ENCODE data around the gene HOXC9. TPM values are rescaled to one million over a fixed set of nuclear protein-coding genes. Genes with fewer than 3 reads are reported as not detected.

Gene HOXC9
- total RNA-seq, 1 experiment from 2014 or later, result 11.3 TPM

- TF ChIP-seq RAD21 (IDR thresholded peaks at IDR 0.05; ENCODE audit: low read depth), result no peak
- TF ChIP-seq ZFX (IDR thresholded peaks at IDR 0.05), result no peak
- no peak for TF ChIP-seq SIN3A (IDR thresholded peaks at IDR 0.05; ENCODE audit: low read depth)
- TF ChIP-seq CBX3 (IDR thresholded peaks at IDR 0.05; ENCODE audit: low read depth), result no peak
- TF ChIP-seq ELF1 (IDR thresholded peaks at IDR 0.05; ENCODE audit: borderline replicate concordance, low read depth), result no peak
- no peak for TF ChIP-seq EGR1 (IDR thresholded peaks at IDR 0.05; ENCODE audit: low read depth)
- no peak for TF ChIP-seq REST (IDR thresholded peaks at IDR 0.05; ENCODE audit: low read depth)
- TF ChIP-seq EZH2phosphoT487 (IDR thresholded peaks at IDR 0.05; ENCODE audit: borderline replicate concordance), result no peak
- no peak for TF ChIP-seq ZBTB33 (IDR thresholded peaks at IDR 0.05; ENCODE audit: extremely low read depth, insufficient replicate concordance, low read length)
- no peak for TF ChIP-seq POLR2A (IDR thresholded peaks at IDR 0.05; ENCODE audit: borderline replicate concordance, extremely low read depth, insufficient read depth, insufficient read length)
- TF ChIP-seq SP1 (IDR thresholded peaks at IDR 0.05; ENCODE audit: low read depth), result no peak
- TF ChIP-seq TCF7L2 (IDR thresholded peaks at IDR 0.05; ENCODE audit: borderline replicate concordance, extremely low read depth, insufficient read depth, insufficient read length), result no peak
- TF ChIP-seq ATF3 (IDR thresholded peaks at IDR 0.05), result no peak
- no peak for TF ChIP-seq MAX (IDR thresholded peaks at IDR 0.05)
- no peak for TF ChIP-seq CTCF (IDR thresholded peaks at IDR 0.05 in 2 of 3, conservative IDR thresholded peaks at IDR 0.05 in 1 of 3; ENCODE audit: borderline replicate concordance in 1 of 3, insufficient read depth in 1 of 3, low read depth in 2 of 3, low read length in 2 of 3)
- TF ChIP-seq YY1 (IDR thresholded peaks at IDR 0.05; ENCODE audit: extremely low read depth, insufficient replicate concordance, low read depth, low read length), result no peak
- no peak for TF ChIP-seq ZNF274 (IDR thresholded peaks at IDR 0.05; ENCODE audit: low read depth, low read length)
- no peak for TF ChIP-seq JUND (IDR thresholded peaks at IDR 0.05)
- TF ChIP-seq SRF (IDR thresholded peaks at IDR 0.05; ENCODE audit: low read depth), result no peak
- TF ChIP-seq CEBPB (IDR thresholded peaks at IDR 0.05; ENCODE audit: low read depth), result no peak
- H2AFZ ChIP-seq (ENCODE audit: low read depth, low read length, poor library complexity, severe bottlenecking), result no peak overlapping the region
- ChIA-PET POLR2A (no interaction called here), RAD21 (ENCODE audit: low non-redundant PET in 1 of 2, low total read pairs in 2 of 2, uncharacterized antibody in 2 of 2, unreplicated experiment in 2 of 2) (no interaction called here), CTCF (no interaction called here)
- H3K36me3 ChIP-seq (ENCODE audit: control insufficient read depth in 1 of 2, insufficient read depth in 2 of 2, low read length in 2 of 2), result no peaks in the 10 kb centered on the region
- DNase-seq (ENCODE audit: low read depth, low spot score) (no peak), ATAC-seq (no peak)
- no peaks in the 10 kb centered on the region for H4K20me1 ChIP-seq (ENCODE audit: insufficient read depth)
- no peak overlapping the region for H3K9ac ChIP-seq (ENCODE audit: low read length)
- intact Hi-C loops (cut with micrococcal nuclease), result no loop called here
- BruUV-seq (replicated peaks), result no TSS peak
- no peak overlapping the region for H3K27ac ChIP-seq (ENCODE audit: low read depth, low read length)
- H3K4me2 ChIP-seq (ENCODE audit: low read length), result no peak overlapping the region
- H3K9me2 ChIP-seq (ENCODE audit: insufficient read depth), result no peaks in the 10 kb centered on the region
- H3K9me3 ChIP-seq (ENCODE audit: control insufficient read depth in 1 of 2, insufficient read depth in 1 of 2, low read depth in 1 of 2, low read length in 2 of 2), result no peaks in the 10 kb centered on the region
- no peak overlapping the region for H3K4me3 ChIP-seq (replicated peaks in 1 of 2; ENCODE audit: low read depth in 1 of 2, low read length in 2 of 2)
- H3K4me1 ChIP-seq (ENCODE audit: control insufficient read depth in 1 of 2, insufficient read depth in 2 of 2, low read length in 2 of 2), result no peaks in the 10 kb centered on the region
- H3K79me2 ChIP-seq (ENCODE audit: insufficient read depth, low read length), result no peaks in the 10 kb centered on the region
- no peaks in the 10 kb centered on the region for H3K27me3 ChIP-seq (ENCODE audit: insufficient read depth, low read length)
Measured at GRCh38 chr12:54048406-54049093, 48.6 kb downstream of the HOXC9 start.

Data from HCT116 (cell line).